GM21723 (cell line): ENCODE results near the gene FAT1.

Experiments
- ATAC-seq: cut with Tn5 transposase; IDR thresholded peaks from one replicate; pipeline ENCODE4 v1.9.1; 2021; ENCODE audit warnings: mild to moderate bottlenecking, moderate library complexity; ENCODE audit not compliant: unreplicated experiment

FAT1 gene

GRCh38 chr4:186755550-186756519 lies 32.2 kb upstream of the FAT1 start:
- no peak for ATAC-seq

- ATAC-seq: no peak
These were observed 31.3 kb upstream of the FAT1 start for GRCh38 chr4:186754976-186755375.

- no peak for ATAC-seq
These were observed 28.7 kb upstream of the FAT1 start for GRCh38 chr4:186752325-186752724.

- no peak for ATAC-seq
These were observed 26.1 kb upstream of the FAT1 start for GRCh38 chr4:186749611-186750281.

GRCh38 chr4:186746581-186746980 lies 22.9 kb upstream of the FAT1 start:
- ATAC-seq: no peak

GRCh38 chr4:186743261-186743660 lies 19.6 kb upstream of the FAT1 start:
- ATAC-seq: no peak

- ATAC-seq: no peak
These were observed 17.2 kb upstream of the FAT1 start for GRCh38 chr4:186740822-186741221.

GRCh38 chr4:186739802-186740434 lies 16.3 kb upstream of the FAT1 start:
- ATAC-seq: no peak

- no peak for ATAC-seq
These were observed 15.7 kb upstream of the FAT1 start for GRCh38 chr4:186739317-186739716.

GRCh38 chr4:186738421-186738820 lies 14.8 kb upstream of the FAT1 start:
- ATAC-seq: no peak

- no peak for ATAC-seq
These were observed 13.8 kb upstream of the FAT1 start for GRCh38 chr4:186737427-186737826.

- no peak for ATAC-seq
These were observed 12.8 kb upstream of the FAT1 start for GRCh38 chr4:186736466-186736865.

GRCh38 chr4:186734251-186734650 lies 10.6 kb upstream of the FAT1 start:
- no peak for ATAC-seq

- ATAC-seq: no peak
These were observed 10.1 kb upstream of the FAT1 start for GRCh38 chr4:186733778-186734177.

GRCh38 chr4:186730621-186731020 lies 7.0 kb upstream of the FAT1 start:
- ATAC-seq: no peak

- ATAC-seq: no peak
These were observed 6.2 kb upstream of the FAT1 start for GRCh38 chr4:186729856-186730255.

- no peak for ATAC-seq
These were observed 5.1 kb upstream of the FAT1 start for GRCh38 chr4:186728631-186729271.

- no peak for ATAC-seq
These were observed 4.4 kb upstream of the FAT1 start for GRCh38 chr4:186727977-186728519.

GRCh38 chr4:186727169-186727976 lies 3.7 kb upstream of the FAT1 start:
- ATAC-seq: no peak
